ENCODE data around the gene CBY2.

DNA sequence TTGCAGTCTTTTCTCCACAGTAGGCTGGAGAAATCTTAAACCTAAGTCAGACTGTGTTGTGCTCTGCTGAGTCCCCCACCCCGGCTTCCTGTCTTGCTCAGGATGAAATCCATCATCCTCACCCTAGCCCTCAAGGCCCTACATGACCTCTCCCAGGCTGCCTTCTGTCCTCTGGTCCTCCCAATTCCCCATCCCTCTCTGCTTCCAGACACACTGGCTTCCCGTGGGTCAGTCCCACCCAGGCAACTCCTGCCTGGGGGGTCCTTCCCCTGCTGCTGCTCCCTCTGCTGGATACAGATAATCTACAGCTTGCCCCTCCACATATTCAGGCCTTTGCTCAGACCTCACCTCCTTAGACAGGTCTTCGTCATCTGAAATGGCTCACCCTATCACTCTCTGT, 18.4 kb upstream of the CBY2 start:
- TF ChIP-seq CTCF (IDR thresholded peaks at IDR 0.05) (no peak), EZH2 (IDR thresholded peaks at IDR 0.05; ENCODE audit: borderline replicate concordance, insufficient read depth, low read depth, low read length, poor library complexity, severe bottlenecking) (no peak)

Measured in B cell (primary cell).